Stimulated activated CD8-positive, alpha-beta memory T cell treated with anti-CD3 and anti-CD28 coated beads, Interleukin-7, amount 100 ng/mL, for 4 hours (primary cell): ENCODE results near the gene RHBDD1.
A peak's percentile ranks its signal among the peaks of the same experiment; 100 is the strongest.
"Not testable (repeated sequence)": the region's sequence is repeated elsewhere in the genome, so short reads cannot be mapped to it uniquely, and the experiment has no call there.

Experiments used
- DNase-seq, 2 donors: peaks; one replicate each; pipeline ENCODE4 v3.0.0-alpha.2; 2020; ENCODE audit warnings: low read depth in 2 of 2

The RHBDD1 gene

GRCh38 chr2:226799976-226800940 lies 35.6 kb upstream of the RHBDD1 start:
- DNase-seq, result no peak

- DNase-seq, result peak; percentile 53 to 76
Observed at GRCh38 chr2:226800941-226801784, 34.7 kb upstream of the RHBDD1 start.

- no peak for DNase-seq
Observed at GRCh38 chr2:226802573-226802972, 33.3 kb upstream of the RHBDD1 start.

GRCh38 chr2:226803410-226803809 lies 32.4 kb upstream of the RHBDD1 start:
- DNase-seq, result no peak

- no peak for DNase-seq
Observed at GRCh38 chr2:226813148-226813701, 22.6 kb upstream of the RHBDD1 start.

- no peak for DNase-seq
Observed at GRCh38 chr2:226818930-226819329, 16.9 kb upstream of the RHBDD1 start.

- no peak for DNase-seq
Observed at GRCh38 chr2:226825056-226825455, 10.8 kb upstream of the RHBDD1 start.

- no peak for DNase-seq
Observed at GRCh38 chr2:226828191-226828590, 7.7 kb upstream of the RHBDD1 start.

- DNase-seq, result no peak
Observed at GRCh38 chr2:226829721-226830631, 5.9 kb upstream of the RHBDD1 start.

- DNase-seq, result no peak
Observed at GRCh38 chr2:226831266-226831665, 4.6 kb upstream of the RHBDD1 start.

GRCh38 chr2:226832061-226832460 lies 3.8 kb upstream of the RHBDD1 start:
- DNase-seq, result no peak

GRCh38 chr2:226834880-226835279 lies 974 bp upstream of the RHBDD1 start:
- not testable (repeated sequence) for DNase-seq

- DNase-seq, result no peak
Observed at GRCh38 chr2:226835420-226835795, 446 bp upstream of the RHBDD1 start.

GRCh38 chr2:226836548-226836885 lies 663 bp downstream of the RHBDD1 start:
- DNase-seq, result no peak

- no peak for DNase-seq
Observed at GRCh38 chr2:226837334-226837733, 1.5 kb downstream of the RHBDD1 start.

- DNase-seq, result no peak
Observed at GRCh38 chr2:226837787-226838603, 2.1 kb downstream of the RHBDD1 start.

- no peak for DNase-seq
Observed at GRCh38 chr2:226838722-226839121, 2.9 kb downstream of the RHBDD1 start.

GRCh38 chr2:226839161-226839560 lies 3.3 kb downstream of the RHBDD1 start:
- no peak for DNase-seq

GRCh38 chr2:226839951-226840350 lies 4.1 kb downstream of the RHBDD1 start:
- DNase-seq, result no peak

GRCh38 chr2:226843001-226843400 lies 7.1 kb downstream of the RHBDD1 start:
- DNase-seq, result not testable (repeated sequence)
